A673 (cell line): ENCODE data around the gene PNLDC1.

ENCODE experiments used
- CTCF ChIP-seq: fragments of 300-800, 200-600 bp; sonication (generic); conservative IDR thresholded peaks from 2 replicates; pipeline ENCODE4 v1.5.1; 2017; ENCODE audit warnings: low read depth, mild to moderate bottlenecking, antibody characterized with exemption, low read length, moderate library complexity, mixed read lengths
- EZH2 ChIP-seq: fragments of 200-600 bp; sonication (generic); IDR thresholded peaks from 2 replicates; pipeline ENCODE4 v1.6.1; 2017; ENCODE audit warnings: borderline replicate concordance, low read depth, mild to moderate bottlenecking, mixed read lengths, antibody characterized with exemption, low read length; ENCODE audit not compliant: poor library complexity, severe bottlenecking

- TF ChIP-seq CTCF (0 out of 2 replicates have a peak, but pooled peaks have one; percentile 19), EZH2 (no peak)
Measured at GRCh38 chr6:159758031-159759001, 41.8 kb upstream of the PNLDC1 start.
